ENCODE data around the gene MRTFB.
A peak's percentile ranks its signal among the peaks of the same experiment; 100 is the strongest.

The MRTFB gene

DNA sequence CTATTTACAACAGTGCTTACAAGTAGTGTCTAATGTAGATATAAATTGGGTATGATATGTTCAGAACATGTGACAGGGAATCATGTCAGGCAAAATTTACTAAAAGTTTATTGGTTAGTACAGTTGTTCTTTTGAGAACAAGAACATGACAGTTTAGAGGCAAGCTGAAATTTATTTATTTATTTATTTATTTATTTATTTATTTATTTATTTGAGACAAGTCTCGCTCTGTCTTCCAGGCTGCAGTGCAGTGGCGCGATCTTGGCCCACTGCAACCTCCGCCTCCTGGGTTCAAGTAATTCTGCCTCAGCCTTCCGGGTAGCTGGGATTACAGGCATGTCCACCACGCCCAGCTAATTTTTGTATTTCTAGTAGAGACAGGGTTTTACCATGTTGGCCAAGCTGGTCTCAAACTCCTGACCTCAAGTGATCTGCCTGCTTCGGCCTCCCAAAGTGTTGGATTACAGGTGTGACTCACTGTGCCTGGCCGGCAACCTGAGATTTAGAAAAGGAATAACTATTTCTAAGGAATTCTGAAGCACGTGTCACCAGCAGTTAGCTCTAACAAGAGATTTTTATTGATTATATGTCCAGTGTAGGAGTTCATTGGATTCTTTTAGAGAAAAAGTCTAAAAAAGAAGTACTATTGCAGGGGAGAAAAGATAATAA lies 24.9 kb downstream of the MRTFB start:
- ATAC-seq: peak; percentile 40
- TF ChIP-seq ISL1 (CRISPR knock-in tag; IDR thresholded peaks at IDR 0.05) (no peak), SNAI2 (CRISPR knock-in tag; IDR thresholded peaks at IDR 0.05) (no peak), TOX (CRISPR knock-in tag; IDR thresholded peaks at IDR 0.05; ENCODE audit: borderline replicate concordance) (no peak), BACH2 (CRISPR knock-in tag; IDR thresholded peaks at IDR 0.05; ENCODE audit: borderline replicate concordance) (no peak), ARNTL (CRISPR knock-in tag; IDR thresholded peaks at IDR 0.05; ENCODE audit: borderline replicate concordance, low read depth) (no peak), ZC3H10 (CRISPR knock-in tag; IDR thresholded peaks at IDR 0.05) (no peak), ESRRG (CRISPR knock-in tag; IDR thresholded peaks at IDR 0.05) (no peak), PATZ1 (CRISPR knock-in tag; IDR thresholded peaks at IDR 0.05; ENCODE audit: borderline replicate concordance) (no peak), CREB5 (CRISPR knock-in tag; IDR thresholded peaks at IDR 0.05; ENCODE audit: low read depth) (no peak), ZNF8 (CRISPR knock-in tag; IDR thresholded peaks at IDR 0.05) (no peak), ZNF70 (CRISPR knock-in tag; IDR thresholded peaks at IDR 0.05) (no peak)

GRCh38 chr16:14097182-14097959 lies 26.3 kb downstream of the MRTFB start:
- TF ChIP-seq CREB5 (CRISPR knock-in tag; IDR thresholded peaks at IDR 0.05; ENCODE audit: low read depth) (no peak), OSR1 (CRISPR knock-in tag; IDR thresholded peaks at IDR 0.05) (no peak), ZNF8 (CRISPR knock-in tag; IDR thresholded peaks at IDR 0.05) (no peak), ZFP3 (CRISPR knock-in tag; IDR thresholded peaks at IDR 0.05) (no peak), ZC3H10 (CRISPR knock-in tag; IDR thresholded peaks at IDR 0.05) (no peak), GLIS3 (CRISPR knock-in tag; IDR thresholded peaks at IDR 0.05) (no peak), ARNTL (CRISPR knock-in tag; IDR thresholded peaks at IDR 0.05; ENCODE audit: borderline replicate concordance, low read depth) (no peak), ISL1 (CRISPR knock-in tag; IDR thresholded peaks at IDR 0.05) (no peak), POU6F1 (CRISPR knock-in tag; IDR thresholded peaks at IDR 0.05; ENCODE audit: borderline replicate concordance, low read depth) (no peak), PPARA (CRISPR knock-in tag; IDR thresholded peaks at IDR 0.05; ENCODE audit: borderline replicate concordance) (no peak), ZNF70 (CRISPR knock-in tag; IDR thresholded peaks at IDR 0.05) (no peak), CSDC2 (CRISPR knock-in tag; IDR thresholded peaks at IDR 0.05) (no peak)
- no peak for ATAC-seq

- TF ChIP-seq ZC3H10 (CRISPR knock-in tag; IDR thresholded peaks at IDR 0.05): no peak
- no peak for ATAC-seq
Observed at GRCh38 chr16:14098081-14098480, 27.0 kb downstream of the MRTFB start.

GRCh38 chr16:14100825-14101224 lies 29.7 kb downstream of the MRTFB start:
- no peak for ATAC-seq
- TF ChIP-seq GLIS3 (CRISPR knock-in tag; IDR thresholded peaks at IDR 0.05): no peak
- no peak for TF ChIP-seq PATZ1 (CRISPR knock-in tag; IDR thresholded peaks at IDR 0.05; ENCODE audit: borderline replicate concordance)
